HepG2 (cell line): ENCODE data around the gene PALS1. TPM values are rescaled to one million over a fixed set of nuclear protein-coding genes. Genes with fewer than 3 reads are reported as not detected.

ENCODE experiments used
- AGO2 ChIP-seq: fragments of 200-400 bp; formaldehyde crosslinking; optimal IDR thresholded peaks from 2 replicates; pipeline ENCODE3; 2017; ENCODE audit warnings: mild to moderate bottlenecking, low read depth, low read length, moderate library complexity
- NFYB ChIP-seq: sonication (generic); formaldehyde crosslinking; IDR thresholded peaks from 2 replicates; pipeline ENCODE4 v1.4.0; 2020; ENCODE audit warnings: missing genetic modification reagents
- PAWR ChIP-seq: sonication (generic); formaldehyde crosslinking; IDR thresholded peaks from 2 replicates; pipeline ENCODE4 v1.4.0; 2020; ENCODE audit warnings: missing genetic modification reagents, mild to moderate bottlenecking, borderline replicate concordance
- POLR2AphosphoS2 ChIP-seq: IDR thresholded peaks from 2 replicates; pipeline ENCODE4 v1.6.1; 2011; ENCODE audit warnings: low read depth, low read length, improper control_type of control experiment
- PRPF4 ChIP-seq: fragments of 200-400 bp; formaldehyde crosslinking; IDR thresholded peaks from 2 replicates; pipeline ENCODE4 v1.6.1; 2016; ENCODE audit warnings: low read length, low read depth; ENCODE audit not compliant: poor library complexity, severe bottlenecking
- RBM39 ChIP-seq: fragments of 200-400 bp; formaldehyde crosslinking; IDR thresholded peaks from one replicate; pipeline ENCODE4 v1.6.1; 2018; ENCODE audit warnings: antibody characterized with exemption, mild to moderate bottlenecking, low read depth, low read length; ENCODE audit not compliant: poor library complexity, severe bottlenecking
- TAF1 ChIP-seq: sonication (generic); formaldehyde crosslinking; IDR thresholded peaks from 2 replicates; pipeline ENCODE4 v1.4.0; 2020; ENCODE audit warnings: missing genetic modification reagents
- XRCC5 ChIP-seq: fragments of 200-400 bp; formaldehyde crosslinking; optimal IDR thresholded peaks from 2 replicates; pipeline ENCODE3; 2017; ENCODE audit warnings: mild to moderate bottlenecking, low read length
- YY1 ChIP-seq: IDR thresholded peaks from 2 replicates; pipeline ENCODE4 v1.6.1; 2011; ENCODE audit warnings: low read length, low read depth, moderate library complexity, mild to moderate bottlenecking; ENCODE audit not compliant: insufficient read depth, insufficient replicate concordance
- ZBTB1 ChIP-seq: sonication (generic); formaldehyde crosslinking; IDR thresholded peaks from 2 replicates; pipeline ENCODE4 v1.4.0; 2020; ENCODE audit warnings: missing genetic modification reagents, borderline replicate concordance
- ZNF225 ChIP-seq: sonication (generic); formaldehyde crosslinking; IDR thresholded peaks from 2 replicates; pipeline ENCODE4 v1.4.0; 2020; ENCODE audit warnings: mild to moderate bottlenecking, missing genetic modification reagents
- ZNF563 ChIP-seq: sonication (generic); formaldehyde crosslinking; IDR thresholded peaks from 2 replicates; pipeline ENCODE4 v1.8.0; 2022; ENCODE audit warnings: mild to moderate bottlenecking, moderate library complexity, missing genetic modification reagents
- ZNF605 ChIP-seq: sonication (generic); formaldehyde crosslinking; IDR thresholded peaks from 2 replicates; pipeline ENCODE4 v1.8.0; 2022; ENCODE audit warnings: mild to moderate bottlenecking, missing genetic modification reagents
- ZSCAN21 ChIP-seq: sonication (generic); formaldehyde crosslinking; IDR thresholded peaks from 2 replicates; pipeline ENCODE4 v1.8.0; 2022; ENCODE audit warnings: mild to moderate bottlenecking, missing genetic modification reagents, moderate library complexity, borderline replicate concordance
- polyA plus RNA-seq, 8 experiments: library from polyadenylated mRNA; depleted of rRNA in 3 of 8; stranded (reverse) in 7 of 8; unstranded in 1 of 8; fragments of >200 nt; fragmentation: Illumina TruSeq in 4 of 8; extraction: Trizol in 4 of 8; gene quantifications; 2 replicates each; pipeline versions ENCODE4 v1.2.1 to v1.2.3, GENCODE V29; 2011 to 2016; ENCODE audit warnings: low read depth in 4 of 8, missing spikeins in 1 of 8, mixed read lengths in 1 of 8; ENCODE audit not compliant: insufficient read depth in 1 of 8
- total RNA-seq, 5 experiments: library from RNA; depleted of rRNA; stranded (reverse); fragments of >200 nt; fragmentation: Illumina TruSeq; extraction: Trizol; gene quantifications; 2 replicates each; pipeline ENCODE4 v1.2.3, GENCODE V29; 2016; ENCODE audit warnings: low read depth in 1 of 5
- TF ChIP-seq, protein P1 (sequence below): sonication (generic); formaldehyde crosslinking; IDR thresholded peaks from 2 replicates; pipeline ENCODE4 v1.5.0; 2020; ENCODE audit warnings: missing genetic modification reagents
- TF ChIP-seq, protein P2 (sequence below): sonication (generic); formaldehyde crosslinking; IDR thresholded peaks from 2 replicates; pipeline ENCODE4 v1.4.0; 2020; ENCODE audit warnings: missing genetic modification reagents

Gene PALS1
- total and polyA plus RNA-seq, 2 of the 13 experiments (the other 11 are each of a cell fraction or from before 2014, with no cell fraction given) = 8.8 to 20.0 TPM

DNA sequence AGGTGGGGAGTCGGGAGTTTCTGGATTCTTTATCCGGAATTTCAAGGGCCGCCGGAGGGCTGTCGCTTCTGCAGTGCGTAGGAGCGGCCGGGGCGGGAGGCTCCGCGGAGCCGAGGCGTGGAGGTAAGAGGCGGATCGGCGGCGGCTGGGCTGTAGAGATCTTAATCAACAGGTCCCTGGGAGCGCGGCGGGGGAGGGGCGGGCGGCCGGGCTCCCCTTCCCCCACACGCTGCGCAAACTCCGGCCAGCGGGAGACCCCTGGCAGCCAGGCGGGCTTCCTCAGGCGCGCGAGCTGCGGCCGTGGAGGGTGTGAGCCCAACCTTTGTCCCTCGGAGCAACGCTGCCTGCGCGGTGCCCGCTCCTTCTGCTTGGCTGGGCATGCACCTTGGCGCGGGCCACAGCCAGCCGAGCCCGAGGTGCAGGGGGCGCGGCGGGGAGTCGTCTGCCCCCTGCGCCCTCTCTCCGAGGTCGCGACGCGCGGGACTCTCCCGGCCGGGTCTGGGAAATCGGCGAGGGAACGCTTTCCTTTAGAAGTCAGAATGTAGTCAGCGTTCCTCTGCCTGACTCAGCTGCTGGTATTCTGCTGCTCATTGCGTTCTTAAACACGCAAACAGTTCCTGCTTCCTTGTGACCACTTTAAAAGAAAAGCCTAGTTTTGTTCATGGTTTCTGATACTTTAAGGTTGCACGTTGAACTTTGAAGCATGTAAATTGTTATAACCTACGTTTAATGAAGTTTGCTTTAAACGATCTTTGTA lies at the start of gene PALS1 (continued):
- TF ChIP-seq XRCC5 (peak; percentile 20), PAWR (CRISPR knock-in tag) (0 out of 2 replicates have a peak, but pooled peaks have one; percentile 81), NFYB (CRISPR knock-in tag) (no peak), YY1 (peak; percentile 15), ZNF225 (CRISPR knock-in tag) (peak; percentile 70; the same call in 1 of the 2 replicates), AGO2 (peak; percentile 80), RBM39 (peak; percentile 69), PRPF4 (peak; percentile 99), POLR2AphosphoS2 (no peak), ZBTB1 (CRISPR knock-in tag) (no peak), ZNF605 (no peak; the same call in 1 of the 2 replicates), TAF1 (CRISPR knock-in tag) (peak; percentile 80; the same call in 1 of the 2 replicates), ZSCAN21 (CRISPR knock-in tag) (peak; percentile 41), ZNF563 (CRISPR knock-in tag) (peak; percentile 84; the same call in 1 of the 2 replicates)
- TF ChIP-seq, protein P1, sequence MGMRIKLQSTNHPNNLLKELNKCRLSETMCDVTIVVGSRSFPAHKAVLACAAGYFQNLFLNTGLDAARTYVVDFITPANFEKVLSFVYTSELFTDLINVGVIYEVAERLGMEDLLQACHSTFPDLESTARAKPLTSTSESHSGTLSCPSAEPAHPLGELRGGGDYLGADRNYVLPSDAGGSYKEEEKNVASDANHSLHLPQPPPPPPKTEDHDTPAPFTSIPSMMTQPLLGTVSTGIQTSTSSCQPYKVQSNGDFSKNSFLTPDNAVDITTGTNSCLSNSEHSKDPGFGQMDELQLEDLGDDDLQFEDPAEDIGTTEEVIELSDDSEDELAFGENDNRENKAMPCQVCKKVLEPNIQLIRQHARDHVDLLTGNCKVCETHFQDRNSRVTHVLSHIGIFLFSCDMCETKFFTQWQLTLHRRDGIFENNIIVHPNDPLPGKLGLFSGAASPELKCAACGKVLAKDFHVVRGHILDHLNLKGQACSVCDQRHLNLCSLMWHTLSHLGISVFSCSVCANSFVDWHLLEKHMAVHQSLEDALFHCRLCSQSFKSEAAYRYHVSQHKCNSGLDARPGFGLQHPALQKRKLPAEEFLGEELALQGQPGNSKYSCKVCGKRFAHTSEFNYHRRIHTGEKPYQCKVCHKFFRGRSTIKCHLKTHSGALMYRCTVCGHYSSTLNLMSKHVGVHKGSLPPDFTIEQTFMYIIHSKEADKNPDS (CRISPR knock-in tag) = peak; percentile 73; the same call in 1 of the 2 replicates
- TF ChIP-seq, protein P2, sequence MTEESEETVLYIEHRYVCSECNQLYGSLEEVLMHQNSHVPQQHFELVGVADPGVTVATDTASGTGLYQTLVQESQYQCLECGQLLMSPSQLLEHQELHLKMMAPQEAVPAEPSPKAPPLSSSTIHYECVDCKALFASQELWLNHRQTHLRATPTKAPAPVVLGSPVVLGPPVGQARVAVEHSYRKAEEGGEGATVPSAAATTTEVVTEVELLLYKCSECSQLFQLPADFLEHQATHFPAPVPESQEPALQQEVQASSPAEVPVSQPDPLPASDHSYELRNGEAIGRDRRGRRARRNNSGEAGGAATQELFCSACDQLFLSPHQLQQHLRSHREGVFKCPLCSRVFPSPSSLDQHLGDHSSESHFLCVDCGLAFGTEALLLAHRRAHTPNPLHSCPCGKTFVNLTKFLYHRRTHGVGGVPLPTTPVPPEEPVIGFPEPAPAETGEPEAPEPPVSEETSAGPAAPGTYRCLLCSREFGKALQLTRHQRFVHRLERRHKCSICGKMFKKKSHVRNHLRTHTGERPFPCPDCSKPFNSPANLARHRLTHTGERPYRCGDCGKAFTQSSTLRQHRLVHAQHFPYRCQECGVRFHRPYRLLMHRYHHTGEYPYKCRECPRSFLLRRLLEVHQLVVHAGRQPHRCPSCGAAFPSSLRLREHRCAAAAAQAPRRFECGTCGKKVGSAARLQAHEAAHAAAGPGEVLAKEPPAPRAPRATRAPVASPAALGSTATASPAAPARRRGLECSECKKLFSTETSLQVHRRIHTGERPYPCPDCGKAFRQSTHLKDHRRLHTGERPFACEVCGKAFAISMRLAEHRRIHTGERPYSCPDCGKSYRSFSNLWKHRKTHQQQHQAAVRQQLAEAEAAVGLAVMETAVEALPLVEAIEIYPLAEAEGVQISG (CRISPR knock-in tag) = peak; percentile 74
